Testis (tissue), 3 donors: ENCODE results near the gene TRABD2B. TPM values are rescaled to one million over a fixed set of nuclear protein-coding genes. Genes with fewer than 3 reads are reported as not detected.

Experiments used
- DNase-seq: peaks from one replicate; pipeline ENCODE4 v3.0.0-alpha.2; 2019
- H3K27ac ChIP-seq, 2 donors: fragments of 200-600 bp; sonication (generic); one replicate each; pipeline ENCODE4 v1.5.1; 2019
- H3K27me3 ChIP-seq: fragments of 200-600 bp; sonication (generic); one replicate; pipeline ENCODE4 v1.5.1; 2019
- H3K36me3 ChIP-seq: fragments of 200-600 bp; sonication (generic); one replicate; pipeline ENCODE4 v1.5.1; 2017; ENCODE audit warnings: low read depth; ENCODE audit errors: missing control alignments
- H3K4me1 ChIP-seq: fragments of 200-600 bp; sonication (generic); one replicate; pipeline ENCODE4 v1.5.1; 2019
- H3K4me3 ChIP-seq, 2 donors: fragments of 200-600 bp; sonication (generic); one replicate each; pipeline ENCODE4 v1.5.1; 2017 to 2019
- H3K9me3 ChIP-seq: fragments of 200-600 bp; sonication (generic); one replicate; pipeline ENCODE4 v1.5.1; 2017
- CTCF ChIP-seq, 3 experiments: fragments of 450-650 bp in 2 of 3; fragments of 200-600 bp in 1 of 3; sonication (generic) in 1 of 3; IDR thresholded peaks; one replicate each; pipeline ENCODE4 v1.5.1; 2016 to 2019; ENCODE audit warnings: antibody characterized with exemption in 3 of 3, mild to moderate bottlenecking in 2 of 3, moderate library complexity in 1 of 3
- POLR2A ChIP-seq: fragments of 450-650 bp; IDR thresholded peaks from one replicate; pipeline ENCODE4 v1.6.1; 2017; ENCODE audit warnings: antibody characterized with exemption, mild to moderate bottlenecking, moderate library complexity
- WGBS, 2 donors: methylation state at CpG; one replicate each; pipeline ENCODE4 v1.1.5; 2018; 5-methylcytosine and 5-hydroxymethylcytosine counted together
- intact Hi-C: fragments of 100-400 bp; cut with DNase I; formaldehyde crosslinking; loops from one replicate; pipeline ENCODE4 v1.15.1; 2023; ENCODE audit warnings: low total_unique reads
- polyA plus RNA-seq: library from polyadenylated mRNA; stranded (reverse); fragments of 350-450 nt; fragmentation: Illumina TruSeq; extraction: RNeasy Lipid Tissue Mini Kit (QIAGEN cat#74804); gene quantifications from one replicate; pipeline ENCODE4 v1.2.3, GENCODE V29; 2014; ENCODE audit warnings: low read depth, low replicate concordance; ENCODE audit not compliant: insufficient read depth
- total RNA-seq, 2 donors: library from RNA; depleted of rRNA; stranded (reverse); fragments of >200 nt; gene quantifications; one replicate each; pipeline ENCODE4 v1.2.3, GENCODE V29; 2016

The TRABD2B gene
- total and polyA plus RNA-seq, 3 donors from 2014 or later: 1.9 to 2.7 (median 2.0) TPM

- TF ChIP-seq POLR2A: no peak
- no peak for TF ChIP-seq CTCF (IDR thresholded peaks at IDR 0.05)
- Histone ChIP-seq H3K9me3 (no peaks in the 10 kb centered on the region), H3K36me3 (no peaks in the 10 kb centered on the region), H3K27ac (no peak overlapping the region), H3K27me3 (no peaks in the 10 kb centered on the region), H3K4me3 (no peak overlapping the region), H3K4me1 (no peaks in the 10 kb centered on the region)
- WGBS, 2 donors: 77 to 78% methylated on average over 10 to 11 of the region's 11 CpGs
- DNase-seq: no peak
- intact Hi-C loops: no loop called here
Observed at GRCh38 chr1:47894410-47895278, 102.5 kb downstream of the TRABD2B start.

- Histone ChIP-seq H3K4me1 (no peaks in the 10 kb centered on the region), H3K4me3 (no peak overlapping the region), H3K27me3 (no peaks in the 10 kb centered on the region), H3K27ac (no peak overlapping the region), H3K36me3 (no peaks in the 10 kb centered on the region), H3K9me3 (no peaks in the 10 kb centered on the region)
- 88 to 89% methylated on average over 4 of the region's 4 CpGs for WGBS, 2 donors
- intact Hi-C loops: no loop called here
- TF ChIP-seq POLR2A (no peak), CTCF (IDR thresholded peaks at IDR 0.05) (no peak)
- DNase-seq: no peak
Observed at GRCh38 chr1:47893412-47893811, 103.8 kb downstream of the TRABD2B start.

GRCh38 chr1:47890779-47891178, 106.4 kb downstream of the TRABD2B start:
- intact Hi-C loops: no loop called here
- Histone ChIP-seq H3K9me3 (no peaks in the 10 kb centered on the region), H3K27ac (no peak overlapping the region), H3K27me3 (no peaks in the 10 kb centered on the region), H3K4me1 (no peaks in the 10 kb centered on the region), H3K36me3 (no peaks in the 10 kb centered on the region), H3K4me3 (no peak overlapping the region)
- 76 to 79% methylated on average over 5 of the region's 5 CpGs for WGBS, 2 donors
- TF ChIP-seq CTCF (IDR thresholded peaks at IDR 0.05) (no peak), POLR2A (no peak)
- DNase-seq: no peak

- Histone ChIP-seq H3K9me3 (no peaks in the 10 kb centered on the region), H3K36me3 (no peaks in the 10 kb centered on the region), H3K27me3 (no peaks in the 10 kb centered on the region), H3K27ac (no peak overlapping the region), H3K4me3 (no peak overlapping the region), H3K4me1 (no peaks in the 10 kb centered on the region)
- no peak for DNase-seq
- TF ChIP-seq POLR2A: no peak
- TF ChIP-seq CTCF (IDR thresholded peaks at IDR 0.05): no peak
- intact Hi-C loops: no loop called here
- WGBS, 2 donors: 92 to 100% methylated on average over 1 of the region's 1 CpG
Observed at GRCh38 chr1:47888294-47888629, 108.9 kb downstream of the TRABD2B start.
